ENCODE results near the gene CHMP6. TPM values are rescaled to one million over a fixed set of nuclear protein-coding genes. Genes with fewer than 3 reads are reported as not detected.

Gene CHMP6
- total and polyA plus RNA-seq, 7 experiments from 2014 or later: 26.4 to 55.4 (median 46.2) TPM

GRCh38 chr17:80951121-80952090, 40.2 kb upstream of the CHMP6 start:
- POLR2A ChIA-PET: no interaction called here
- Mint-ChIP-seq H3K27me3 (no peaks in the 10 kb centered on the region), H3K27ac (peak overlapping the region in 1 of 9 donors; percentile 38), H3K36me3 (peaks cover 8 to 32% (median 14%) of the 10 kb centered on the region in 5 donors), H3K4me3 (no peak overlapping the region), H3K9me3 (peaks cover 0 to 2% (median 0%) of the 10 kb centered on the region in 11 donors), H3K4me1 (no peaks in the 10 kb centered on the region)
- peaks cover 0 to 80% (median under 1%) of the 10 kb centered on the region in 3 experiments for H3K36me3 ChIP-seq (ENCODE audit: control insufficient read depth in 2 of 3, insufficient read depth in 3 of 3, low read length in 3 of 3)
- intact Hi-C loops (cut with micrococcal nuclease): no loop called here
- CTCF ChIA-PET: no interaction called here
- no peaks in the 10 kb centered on the region for H3K27me3 ChIP-seq (ENCODE audit: control insufficient read depth in 2 of 2, insufficient read depth in 2 of 2, low read length in 2 of 2)
- H3K4me3 ChIP-seq (ENCODE audit: low read length): no peak overlapping the region
- H3K9me3 ChIP-seq (ENCODE audit: control insufficient read depth in 2 of 3, low read length in 3 of 3): no peaks in the 10 kb centered on the region
- ATAC-seq (no peak), DNase-seq (no peak)
- no peak overlapping the region for H3K27ac ChIP-seq (ENCODE audit: low read depth, low read length)
- no peaks in the 10 kb centered on the region for H3K4me1 ChIP-seq (ENCODE audit: control insufficient read depth in 2 of 2, insufficient read depth in 2 of 2, low read length in 2 of 2)

GRCh38 chr17:80952291-80952690, 39.4 kb upstream of the CHMP6 start:
- ATAC-seq: no peak
- no peak overlapping the region for H3K27ac Mint-ChIP-seq
- POLR2A ChIA-PET: no interaction called here
- no peak overlapping the region for H3K4me3 Mint-ChIP-seq
- Histone ChIP-seq H3K4me3 (ENCODE audit: low read length) (no peak overlapping the region), H3K9me3 (ENCODE audit: control insufficient read depth in 2 of 3, low read length in 3 of 3) (no peaks in the 10 kb centered on the region), H3K36me3 (ENCODE audit: control insufficient read depth in 2 of 3, insufficient read depth in 3 of 3, low read length in 3 of 3) (peaks cover 0 to 77% (median 0%) of the 10 kb centered on the region in 3 experiments), H3K4me1 (ENCODE audit: control insufficient read depth in 2 of 2, insufficient read depth in 2 of 2, low read length in 2 of 2) (no peaks in the 10 kb centered on the region), H3K27me3 (ENCODE audit: control insufficient read depth in 2 of 2, insufficient read depth in 2 of 2, low read length in 2 of 2) (no peaks in the 10 kb centered on the region), H3K27ac (ENCODE audit: low read depth, low read length) (no peak overlapping the region)
- peaks cover 0 to 2% (median 0%) of the 10 kb centered on the region in 11 donors for H3K9me3 Mint-ChIP-seq
- no peaks in the 10 kb centered on the region for H3K27me3 Mint-ChIP-seq
- CTCF ChIA-PET: no interaction called here
- peaks cover 0 to 24% (median 6%) of the 10 kb centered on the region in 5 donors for H3K36me3 Mint-ChIP-seq
- H3K4me1 Mint-ChIP-seq: no peaks in the 10 kb centered on the region
- intact Hi-C loops (cut with micrococcal nuclease): no loop called here
- no peak for DNase-seq

- H3K27ac ChIP-seq (ENCODE audit: low read depth, low read length): no peak overlapping the region
- intact Hi-C loops (cut with micrococcal nuclease): no loop called here
- H3K36me3 ChIP-seq (ENCODE audit: control insufficient read depth in 2 of 3, insufficient read depth in 3 of 3, low read length in 3 of 3): peaks cover 0 to 66% (median 0%) of the 10 kb centered on the region in 3 experiments
- peak overlapping the region in 1 of 9 donors; percentile 3 for H3K27ac Mint-ChIP-seq
- no peaks in the 10 kb centered on the region for H3K27me3 Mint-ChIP-seq
- H3K4me1 ChIP-seq (ENCODE audit: control insufficient read depth in 2 of 2, insufficient read depth in 2 of 2, low read length in 2 of 2): no peaks in the 10 kb centered on the region
- H3K9me3 Mint-ChIP-seq: no peaks in the 10 kb centered on the region
- H3K4me3 Mint-ChIP-seq: no peak overlapping the region
- CTCF ChIA-PET: no interaction called here
- ATAC-seq (no peak), DNase-seq (no peak)
- H3K9me3 ChIP-seq (ENCODE audit: control insufficient read depth in 2 of 3, low read length in 3 of 3): no peaks in the 10 kb centered on the region
- no peaks in the 10 kb centered on the region for H3K4me1 Mint-ChIP-seq
- H3K4me3 ChIP-seq (ENCODE audit: low read length): no peak overlapping the region
- H3K27me3 ChIP-seq (ENCODE audit: control insufficient read depth in 2 of 2, insufficient read depth in 2 of 2, low read length in 2 of 2): no peaks in the 10 kb centered on the region
- peaks cover 0 to 20% (median 6%) of the 10 kb centered on the region in 5 donors for H3K36me3 Mint-ChIP-seq
- POLR2A ChIA-PET: no interaction called here
These were observed 37.9 kb upstream of the CHMP6 start for GRCh38 chr17:80953471-80954315.

GRCh38 chr17:80955078-80955477, 36.6 kb upstream of the CHMP6 start:
- H3K27ac Mint-ChIP-seq: peak overlapping the region in 3 of 9 donors; percentile 16 to 60 (median 21)
- DNase-seq: no peak
- no peaks in the 10 kb centered on the region for H3K9me3 Mint-ChIP-seq
- no peaks in the 10 kb centered on the region for H3K4me1 ChIP-seq (ENCODE audit: control insufficient read depth in 2 of 2, insufficient read depth in 2 of 2, low read length in 2 of 2)
- no peak overlapping the region for H3K4me3 ChIP-seq (ENCODE audit: low read length)
- no peaks in the 10 kb centered on the region for H3K9me3 ChIP-seq (ENCODE audit: control insufficient read depth in 2 of 3, low read length in 3 of 3)
- no peak for ATAC-seq
- ChIA-PET CTCF (no interaction called here), POLR2A (no interaction called here)
- no peaks in the 10 kb centered on the region for H3K27me3 Mint-ChIP-seq
- H3K27ac ChIP-seq (ENCODE audit: low read depth, low read length): no peak overlapping the region
- no peaks in the 10 kb centered on the region for H3K4me1 Mint-ChIP-seq
- H3K36me3 Mint-ChIP-seq: peaks cover 0 to 20% (median 6%) of the 10 kb centered on the region in 5 donors
- H3K4me3 Mint-ChIP-seq: no peak overlapping the region
- H3K27me3 ChIP-seq (ENCODE audit: control insufficient read depth in 2 of 2, insufficient read depth in 2 of 2, low read length in 2 of 2): no peaks in the 10 kb centered on the region
- intact Hi-C loops (cut with micrococcal nuclease): no loop called here
- peaks cover 0 to 66% (median 0%) of the 10 kb centered on the region in 3 experiments for H3K36me3 ChIP-seq (ENCODE audit: control insufficient read depth in 2 of 3, insufficient read depth in 3 of 3, low read length in 3 of 3)

- no peak overlapping the region for H3K4me3 Mint-ChIP-seq
- no peaks in the 10 kb centered on the region for H3K4me1 Mint-ChIP-seq
- Histone ChIP-seq H3K4me3 (ENCODE audit: low read length) (no peak overlapping the region), H3K36me3 (ENCODE audit: control insufficient read depth in 2 of 3, insufficient read depth in 3 of 3, low read length in 3 of 3) (peaks cover 0 to 66% (median 0%) of the 10 kb centered on the region in 3 experiments), H3K4me1 (ENCODE audit: control insufficient read depth in 2 of 2, insufficient read depth in 2 of 2, low read length in 2 of 2) (no peaks in the 10 kb centered on the region), H3K27me3 (ENCODE audit: control insufficient read depth in 2 of 2, insufficient read depth in 2 of 2, low read length in 2 of 2) (no peaks in the 10 kb centered on the region), H3K9me3 (ENCODE audit: control insufficient read depth in 2 of 3, low read length in 3 of 3) (no peaks in the 10 kb centered on the region), H3K27ac (ENCODE audit: low read depth, low read length) (no peak overlapping the region)
- ChIA-PET CTCF (no interaction called here), POLR2A (no interaction called here)
- ATAC-seq (no peak), DNase-seq (no peak)
- intact Hi-C loops (cut with micrococcal nuclease): no loop called here
- H3K27ac Mint-ChIP-seq: no peak overlapping the region
- H3K9me3 Mint-ChIP-seq: no peaks in the 10 kb centered on the region
- H3K27me3 Mint-ChIP-seq: no peaks in the 10 kb centered on the region
- H3K36me3 Mint-ChIP-seq: peaks cover 0 to 20% (median 6%) of the 10 kb centered on the region in 5 donors
These were observed 35.9 kb upstream of the CHMP6 start for GRCh38 chr17:80955671-80956280.

GRCh38 chr17:80956321-80957190, 35.1 kb upstream of the CHMP6 start:
- Mint-ChIP-seq H3K36me3 (peaks cover 0 to 21% (median 6%) of the 10 kb centered on the region in 5 donors), H3K9me3 (no peaks in the 10 kb centered on the region), H3K27ac (peak overlapping the region in 1 of 9 donors; percentile 32), H3K4me3 (no peak overlapping the region), H3K4me1 (no peaks in the 10 kb centered on the region), H3K27me3 (no peaks in the 10 kb centered on the region)
- no peak for ATAC-seq
- Histone ChIP-seq H3K27ac (ENCODE audit: low read depth, low read length) (no peak overlapping the region), H3K9me3 (ENCODE audit: control insufficient read depth in 2 of 3, low read length in 3 of 3) (no peaks in the 10 kb centered on the region), H3K4me3 (ENCODE audit: low read length) (no peak overlapping the region), H3K27me3 (ENCODE audit: control insufficient read depth in 2 of 2, insufficient read depth in 2 of 2, low read length in 2 of 2) (no peaks in the 10 kb centered on the region), H3K4me1 (ENCODE audit: control insufficient read depth in 2 of 2, insufficient read depth in 2 of 2, low read length in 2 of 2) (no peaks in the 10 kb centered on the region), H3K36me3 (ENCODE audit: control insufficient read depth in 2 of 3, insufficient read depth in 3 of 3, low read length in 3 of 3) (peaks cover 0 to 66% (median 0%) of the 10 kb centered on the region in 3 experiments)
- CTCF ChIA-PET: no interaction called here
- DNase-seq: no peak
- intact Hi-C loops (cut with micrococcal nuclease): no loop called here
- POLR2A ChIA-PET: interaction anchor here (0.6 kb wide), 1 partner anchor 28 kb away, joined by 3 read pairs; no protein-coding TSS in a partner anchor

Data from naive thymus-derived CD4-positive, alpha-beta T cell (primary cell).